Loucy (cell line): ENCODE measurements around the gene BPIFB1.

Experiments used
- EZH2phosphoT487 ChIP-seq: fragments of 200-600 bp; IDR thresholded peaks from 2 replicates; pipeline ENCODE4 v1.6.1; 2018; ENCODE audit warnings: antibody characterized with exemption, mild to moderate bottlenecking, moderate library complexity, borderline replicate concordance
- TF ChIP-seq, protein P1 (sequence below): fragments of 200-600 bp; sonication (generic); conservative IDR thresholded peaks from 2 replicates; pipeline ENCODE4 v1.5.1; 2014; ENCODE audit warnings: mild to moderate bottlenecking, antibody characterized with exemption, low read length

DNA sequence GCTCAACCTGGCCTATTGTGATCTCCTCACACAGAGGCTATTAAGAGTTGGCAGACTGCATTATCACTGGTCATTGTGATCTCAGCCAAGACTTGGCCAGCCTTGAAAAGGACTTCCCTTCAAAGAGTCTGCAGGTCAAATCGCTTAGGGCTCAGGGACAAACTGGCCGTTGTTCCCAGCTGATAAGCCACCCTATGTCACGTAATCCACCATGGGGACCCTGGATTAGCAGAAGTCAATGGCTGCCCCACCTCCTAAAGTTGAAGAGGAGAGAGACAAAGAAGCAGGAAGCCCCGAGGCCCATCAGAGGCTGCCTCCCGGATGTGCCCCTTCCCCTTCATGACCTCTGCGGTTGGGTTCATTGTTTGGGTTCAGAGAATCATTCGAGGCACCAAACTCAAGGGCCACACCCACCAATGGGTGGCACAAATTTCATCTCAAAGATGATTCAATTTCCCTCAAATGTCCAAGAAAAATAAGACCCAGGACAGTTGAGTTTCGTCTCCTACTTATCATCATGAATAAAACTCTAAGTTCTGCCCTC is 56.6 kb downstream of the BPIFB1 start:
- TF ChIP-seq, protein P1, sequence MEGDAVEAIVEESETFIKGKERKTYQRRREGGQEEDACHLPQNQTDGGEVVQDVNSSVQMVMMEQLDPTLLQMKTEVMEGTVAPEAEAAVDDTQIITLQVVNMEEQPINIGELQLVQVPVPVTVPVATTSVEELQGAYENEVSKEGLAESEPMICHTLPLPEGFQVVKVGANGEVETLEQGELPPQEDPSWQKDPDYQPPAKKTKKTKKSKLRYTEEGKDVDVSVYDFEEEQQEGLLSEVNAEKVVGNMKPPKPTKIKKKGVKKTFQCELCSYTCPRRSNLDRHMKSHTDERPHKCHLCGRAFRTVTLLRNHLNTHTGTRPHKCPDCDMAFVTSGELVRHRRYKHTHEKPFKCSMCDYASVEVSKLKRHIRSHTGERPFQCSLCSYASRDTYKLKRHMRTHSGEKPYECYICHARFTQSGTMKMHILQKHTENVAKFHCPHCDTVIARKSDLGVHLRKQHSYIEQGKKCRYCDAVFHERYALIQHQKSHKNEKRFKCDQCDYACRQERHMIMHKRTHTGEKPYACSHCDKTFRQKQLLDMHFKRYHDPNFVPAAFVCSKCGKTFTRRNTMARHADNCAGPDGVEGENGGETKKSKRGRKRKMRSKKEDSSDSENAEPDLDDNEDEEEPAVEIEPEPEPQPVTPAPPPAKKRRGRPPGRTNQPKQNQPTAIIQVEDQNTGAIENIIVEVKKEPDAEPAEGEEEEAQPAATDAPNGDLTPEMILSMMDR, result no peak
- TF ChIP-seq EZH2phosphoT487, result no peak
